SHP77 (cell line): ENCODE results near the gene CEMP1.

Experiments
- DNase-seq, 2 experiments: peaks; one replicate each; lab custom pipeline; 2025; lab: John Stamatoyannopoulos, UW

Gene CEMP1

GRCh38 chr16:2500918-2501750 is 30.1 kb downstream of the CEMP1 start:
- peak; percentile 65 for DNase-seq

GRCh38 chr16:2500430-2500917 is 30.7 kb downstream of the CEMP1 start:
- no peak for DNase-seq

GRCh38 chr16:2499890-2500429 is 31.2 kb downstream of the CEMP1 start:
- no peak for DNase-seq

- no peak for DNase-seq
These were observed 31.8 kb downstream of the CEMP1 start for GRCh38 chr16:2499454-2499853.

- no peak for DNase-seq
These were observed 32.5 kb downstream of the CEMP1 start for GRCh38 chr16:2498531-2499253.

GRCh38 chr16:2497695-2498484 is 33.3 kb downstream of the CEMP1 start:
- no peak for DNase-seq

- no peak for DNase-seq
These were observed 34.0 kb downstream of the CEMP1 start for GRCh38 chr16:2497116-2497630.

GRCh38 chr16:2496223-2497115 is 34.7 kb downstream of the CEMP1 start:
- DNase-seq: no peak

- DNase-seq: no peak
These were observed 36.2 kb downstream of the CEMP1 start for GRCh38 chr16:2495041-2495440.

GRCh38 chr16:2494616-2495015 is 36.6 kb downstream of the CEMP1 start:
- no peak for DNase-seq

- DNase-seq: no peak
These were observed 37.6 kb downstream of the CEMP1 start for GRCh38 chr16:2493605-2494004.

GRCh38 chr16:2492292-2492691 is 38.9 kb downstream of the CEMP1 start:
- no peak for DNase-seq

- peak in 1 of 2 experiments; percentile 45 for DNase-seq
These were observed 40.8 kb downstream of the CEMP1 start for GRCh38 chr16:2490190-2491105.

GRCh38 chr16:2489581-2489980 is 41.6 kb downstream of the CEMP1 start:
- DNase-seq: no peak

GRCh38 chr16:2487903-2488531 is 43.2 kb downstream of the CEMP1 start:
- no peak for DNase-seq

GRCh38 chr16:2487517-2487842 is 43.7 kb downstream of the CEMP1 start:
- no peak for DNase-seq

- DNase-seq: peak in 1 of 2 experiments; percentile 42
These were observed 44.3 kb downstream of the CEMP1 start for GRCh38 chr16:2486645-2487516.

GRCh38 chr16:2485811-2486507 is 45.2 kb downstream of the CEMP1 start:
- no peak for DNase-seq
